ENCODE measurements around the gene BMAL1.

Gene BMAL1

GRCh38 chr11:13262096-13262495, 15.5 kb upstream of the BMAL1 start:
- DNase-seq, result no peak

- DNase-seq, result no peak
Observed at GRCh38 chr11:13268791-13269190, 8.8 kb upstream of the BMAL1 start.

DNA sequence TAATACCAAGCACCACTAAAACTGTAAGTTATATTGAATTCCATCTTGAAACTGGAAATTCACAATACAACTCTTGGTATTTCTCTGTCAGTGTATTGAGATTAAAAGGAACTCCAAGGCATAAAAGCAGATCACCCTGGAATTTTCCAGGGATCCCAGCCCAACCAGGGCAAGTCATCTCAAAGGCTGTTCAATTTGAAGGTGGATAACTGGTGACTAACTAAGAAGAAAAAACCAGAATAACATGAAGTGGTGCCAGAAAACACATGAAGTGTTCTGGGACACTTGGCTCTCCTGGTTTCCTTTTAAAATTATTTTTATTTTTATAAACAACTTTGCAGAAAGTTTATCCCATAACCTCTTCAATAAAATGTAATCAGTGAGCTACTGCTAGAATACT, 7.8 kb upstream of the BMAL1 start:
- DNase-seq, result no peak

GRCh38 chr11:13271060-13271693, 6.4 kb upstream of the BMAL1 start:
- no peak for DNase-seq

GRCh38 chr11:13276454-13276831, 1.1 kb upstream of the BMAL1 start:
- DNase-seq, result no peak

GRCh38 chr11:13276832-13277767, 490 bp upstream of the BMAL1 start:
- peak; percentile 74 to 89 for DNase-seq

- no peak for DNase-seq
Observed at GRCh38 chr11:13278609-13279486, 1.3 kb downstream of the BMAL1 start.

DNA sequence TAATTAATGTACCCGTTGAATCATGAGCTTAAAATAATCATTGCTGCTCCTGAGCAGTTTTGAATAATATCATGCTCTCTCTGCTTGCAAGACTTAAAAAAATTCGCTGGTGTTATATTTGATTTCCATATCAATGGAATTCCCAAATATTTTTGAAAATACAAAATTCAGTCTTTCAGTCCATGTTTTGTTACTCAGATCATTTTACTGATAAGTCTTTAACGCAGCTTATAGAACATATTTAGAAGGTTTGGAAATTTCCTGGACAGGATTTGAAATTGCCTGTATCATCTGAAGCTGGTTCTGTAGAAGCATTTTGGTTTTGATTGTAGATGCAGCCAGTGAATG, 1.9 kb downstream of the BMAL1 start:
- no peak for DNase-seq

GRCh38 chr11:13280092-13280722, 2.6 kb downstream of the BMAL1 start:
- DNase-seq, result no peak

- DNase-seq, result no peak
Observed at GRCh38 chr11:13280777-13281176, 3.2 kb downstream of the BMAL1 start.

GRCh38 chr11:13283636-13284035, 6.0 kb downstream of the BMAL1 start:
- DNase-seq, result no peak

DNA sequence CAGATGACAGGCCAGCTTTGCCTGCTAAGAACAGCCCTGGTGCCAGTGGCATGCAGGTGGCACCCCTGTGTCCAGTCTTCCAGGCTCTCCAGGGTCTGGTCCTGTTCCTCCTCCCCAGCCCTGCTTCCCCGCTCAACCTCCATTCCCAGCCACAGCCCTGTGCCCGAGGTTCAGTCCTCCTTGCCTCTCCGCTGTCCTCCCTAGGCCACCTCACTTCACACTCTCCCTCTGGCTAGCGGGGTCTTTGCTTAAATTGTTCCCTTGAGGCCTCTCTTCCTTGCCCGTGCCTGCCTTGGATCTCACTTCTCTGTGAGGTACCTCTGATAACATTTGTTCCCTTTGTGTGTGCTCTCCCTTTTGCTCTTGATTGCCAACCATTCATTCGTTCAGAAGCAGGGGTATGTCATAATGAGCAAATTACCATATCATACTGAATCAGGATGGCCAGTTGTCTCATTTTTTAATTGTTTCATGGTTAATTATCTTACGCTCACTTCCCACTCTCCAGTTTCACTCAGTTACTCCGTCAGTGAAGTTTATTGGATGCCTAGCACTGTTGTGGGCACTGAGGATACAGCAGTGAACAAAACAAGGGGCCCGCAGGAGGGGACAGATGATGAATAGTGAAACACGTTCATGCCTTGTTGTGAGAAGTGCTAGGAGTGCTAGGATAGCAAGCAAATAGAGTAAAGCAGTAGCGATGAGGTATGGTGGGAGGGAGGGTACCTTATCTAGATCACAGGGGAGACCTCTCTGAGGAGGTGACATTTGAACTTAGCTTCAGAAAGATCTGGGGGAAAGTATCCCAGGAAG, 7.4 kb downstream of the BMAL1 start:
- no peak for DNase-seq

DNA sequence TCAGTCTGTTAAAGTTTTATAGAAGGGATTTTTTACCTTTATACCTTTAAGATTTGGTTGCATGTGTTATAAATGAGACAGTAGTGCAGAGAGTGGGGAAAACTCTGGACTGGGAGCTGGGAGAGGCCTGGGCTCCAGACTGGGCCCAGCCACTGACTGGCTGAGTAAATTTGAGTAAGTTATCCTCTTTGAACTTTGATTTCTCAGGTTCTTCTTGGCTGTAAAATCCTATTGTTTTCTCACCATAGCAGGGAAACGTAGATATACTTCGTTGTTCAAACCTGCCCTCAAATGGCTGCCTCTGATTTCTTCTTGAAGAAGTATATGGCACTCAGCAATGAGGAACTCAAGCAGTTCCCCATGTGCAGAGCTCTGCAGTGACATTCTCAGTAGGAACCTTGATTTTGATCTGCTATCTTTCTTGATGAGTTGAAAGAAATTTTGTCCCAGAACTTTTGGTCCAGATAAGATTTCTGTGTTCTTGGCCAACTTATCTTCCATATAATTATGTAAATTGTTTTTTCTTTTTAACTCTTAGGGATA, 8.8 kb downstream of the BMAL1 start:
- no peak for DNase-seq

DNA sequence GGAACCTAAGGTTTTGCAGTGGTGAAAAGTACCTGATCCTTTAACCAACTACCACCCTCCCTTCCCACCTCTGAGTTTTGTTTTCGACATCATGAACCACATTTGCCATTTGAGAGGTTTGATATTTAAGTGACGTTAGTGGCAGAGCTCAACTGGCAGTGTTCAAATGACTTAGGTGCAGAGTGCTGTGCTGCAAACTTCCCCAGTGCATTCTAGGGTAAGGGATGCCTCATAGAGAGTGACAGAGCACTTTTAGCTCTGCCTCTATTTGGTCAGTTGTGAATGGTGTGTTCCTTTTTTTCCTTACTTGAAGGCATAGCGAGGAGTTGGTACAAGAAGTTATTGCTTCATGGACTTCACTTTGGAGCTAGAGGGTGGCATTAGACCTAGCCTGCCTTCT, 9.4 kb downstream of the BMAL1 start:
- DNase-seq, result no peak

DNA sequence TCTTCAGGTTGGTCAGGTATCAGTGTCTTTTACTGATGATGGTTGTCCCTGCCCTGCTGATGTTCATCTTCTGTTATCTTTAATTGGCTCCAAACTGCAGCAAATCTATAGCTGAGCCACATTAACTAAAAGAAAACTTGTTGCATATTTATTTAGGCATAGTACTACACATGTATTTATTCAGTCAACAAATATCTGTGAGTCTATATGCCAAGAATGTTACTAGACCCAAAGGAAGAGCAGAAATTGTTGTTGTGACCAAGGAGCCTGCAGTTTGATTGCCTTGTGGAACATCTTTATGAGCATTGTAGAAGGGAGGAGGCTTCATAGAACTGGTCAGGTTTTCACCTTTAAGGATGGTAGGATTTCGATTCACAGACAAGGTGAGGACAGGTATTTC, 10.1 kb downstream of the BMAL1 start:
- DNase-seq, result no peak

DNA sequence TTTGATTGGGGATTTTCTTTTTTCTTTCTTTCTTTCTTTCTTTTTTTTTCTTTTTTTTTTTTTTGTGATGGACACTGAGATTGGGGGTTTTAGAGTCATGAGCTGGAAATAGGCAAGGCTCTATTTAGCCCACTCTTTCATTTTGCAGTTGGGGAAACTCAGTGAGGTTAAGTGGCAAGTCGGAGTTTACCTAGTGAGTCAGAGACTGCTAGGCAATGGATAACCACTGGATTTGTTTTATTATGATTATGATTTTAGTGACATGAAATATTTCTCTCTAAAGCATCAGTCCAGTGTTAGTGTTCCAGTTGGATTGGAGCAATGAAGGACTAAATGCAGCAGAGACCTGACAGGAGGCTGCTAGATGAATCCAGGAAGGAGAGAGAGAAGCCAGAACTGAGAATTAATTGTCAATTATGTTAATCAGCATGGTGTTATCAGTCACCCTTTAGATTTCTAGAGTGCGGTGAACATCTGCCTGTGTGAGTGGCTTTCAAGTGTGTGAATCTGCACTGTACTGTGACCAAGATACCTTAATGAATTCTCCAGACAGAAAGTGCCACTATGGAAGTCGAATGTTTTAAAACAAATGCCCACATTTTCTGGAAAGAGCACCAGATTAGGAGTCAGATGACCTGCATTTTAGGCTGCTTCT, 10.9 kb downstream of the BMAL1 start:
- DNase-seq, result no peak

DNA sequence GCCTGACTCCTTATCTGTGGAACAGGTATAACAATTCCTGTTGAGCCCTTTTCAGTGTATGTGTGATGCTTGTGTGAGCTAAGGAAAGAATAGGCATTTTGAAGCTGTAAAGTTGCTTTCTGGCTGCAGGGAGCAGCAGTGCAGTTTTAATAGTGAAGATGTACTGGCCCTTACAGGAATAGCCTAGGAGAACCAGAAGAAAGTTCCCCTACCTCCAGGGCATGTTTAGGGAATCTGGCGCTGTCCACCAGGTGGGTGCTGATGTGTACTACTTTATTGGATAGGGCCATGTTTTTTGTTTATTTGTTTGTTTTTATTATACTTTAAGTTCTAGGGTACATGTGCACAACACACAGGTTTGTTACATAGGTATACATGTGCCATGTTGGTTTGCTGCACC, 11.5 kb downstream of the BMAL1 start:
- DNase-seq, result no peak

GRCh38 chr11:13290221-13290980, 12.8 kb downstream of the BMAL1 start:
- DNase-seq, result no peak

DNA sequence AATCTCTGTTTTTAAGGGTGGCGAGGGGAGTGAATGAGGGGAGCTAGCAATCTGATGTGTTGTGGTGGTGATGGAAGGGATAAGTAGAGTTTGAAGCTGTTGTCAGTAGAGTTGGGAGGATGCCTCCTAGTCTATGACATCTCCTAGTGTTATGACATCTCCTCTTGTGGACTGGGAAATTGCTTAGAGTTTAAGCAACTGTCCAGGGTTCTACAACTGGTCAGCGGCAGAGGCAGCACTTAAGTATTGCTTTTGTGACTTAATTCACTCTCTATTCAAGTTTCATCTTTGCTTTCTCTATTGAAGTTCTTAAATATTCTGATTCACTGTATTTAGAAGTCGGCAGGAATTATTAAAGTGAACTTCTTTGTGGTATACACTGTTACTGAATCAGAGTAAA, 13.8 kb downstream of the BMAL1 start:
- no peak for DNase-seq

DNA sequence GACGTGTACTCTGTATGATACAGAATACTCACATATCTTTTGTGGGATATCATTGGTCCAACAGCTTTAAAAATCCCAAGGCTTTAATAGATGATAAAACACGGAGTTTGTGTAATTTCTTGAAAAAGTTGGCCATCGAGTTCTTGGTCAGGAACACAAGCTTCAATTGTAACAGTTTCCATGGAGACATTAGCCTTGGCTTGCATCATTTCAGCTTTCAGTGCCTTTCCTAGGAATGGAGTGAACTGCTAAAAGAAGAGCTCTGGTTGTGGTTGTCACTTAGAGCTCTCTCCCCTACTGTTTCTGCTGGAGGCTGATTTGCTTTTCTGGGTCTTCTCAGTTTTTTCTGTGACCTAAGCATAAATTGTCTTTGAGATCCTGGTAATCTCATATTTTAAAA, 14.2 kb downstream of the BMAL1 start:
- no peak for DNase-seq

DNA sequence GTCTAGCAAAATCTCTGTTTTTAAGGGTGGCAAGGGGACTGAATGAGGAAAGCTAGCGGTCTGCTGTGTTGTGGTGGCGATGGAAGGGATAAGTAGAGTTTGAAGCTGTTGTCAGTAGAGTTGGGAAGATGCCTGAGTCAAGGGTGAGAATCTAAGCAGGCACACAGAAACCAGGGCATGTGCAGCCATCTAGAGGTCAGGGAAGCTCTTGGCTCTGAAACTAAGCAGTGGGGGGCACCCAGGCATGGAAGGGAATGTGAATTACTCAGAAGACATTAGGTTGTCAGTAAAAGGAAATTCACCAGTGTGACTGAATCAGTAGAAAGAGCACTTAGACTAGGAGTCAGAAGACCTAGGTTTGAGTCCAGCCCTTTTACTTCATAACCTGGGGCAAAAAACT, 15.4 kb downstream of the BMAL1 start:
- DNase-seq, result no peak
